GM13977 (cell line): ENCODE measurements around the gene CFAP65.
A peak's percentile ranks its signal among the peaks of the same experiment; 100 is the strongest.

Experiments
- DNase-seq: peaks from one replicate; pipeline ENCODE4 v3.0.0; 2012; ENCODE audit warnings: low spot score
- CTCF ChIP-seq: IDR thresholded peaks from 2 replicates; pipeline ENCODE4 v1.5.1; 2012; ENCODE audit warnings: mild to moderate bottlenecking, control low read depth; ENCODE audit not compliant: insufficient read depth; ENCODE audit errors: extremely low read depth, missing control alignments
- in situ Hi-C: fragments of 300-500 bp; cut with MboI; formaldehyde crosslinking; loops from one replicate; pipeline ENCODE4 v1.12.0; 2022; ENCODE audit warnings: low sequenced_read_pairs, low pct_unique_long_range_greater_than_20kb, mixed read lengths, inconsistent platforms; ENCODE audit not compliant: unreplicated experiment

Gene CFAP65

GRCh38 chr2:218993345-218994315 lies 47.7 kb downstream of the CFAP65 start, which contains the start of gene CRYBA2:
Gene CRYBA2, minus strand, starts transcription at chr2:218993422. Its CDS starts 246 bp downstream, at chr2:218993176.
- TF ChIP-seq CTCF = no peak
- in situ Hi-C loops = no loop called here
- peak; percentile 40 for DNase-seq

GRCh38 chr2:218992703-218993344 lies 48.5 kb downstream of the CFAP65 start:
- no peak for TF ChIP-seq CTCF
- peak; percentile 35 for DNase-seq
- in situ Hi-C loops = no loop called here

- in situ Hi-C loops = no loop called here
- no peak for TF ChIP-seq CTCF
- peak; percentile 11 for DNase-seq
Observed at GRCh38 chr2:218992196-218992595, 49.1 kb downstream of the CFAP65 start.

GRCh38 chr2:218991674-218992168 lies 49.6 kb downstream of the CFAP65 start:
- peak; percentile 30 for DNase-seq
- TF ChIP-seq CTCF = no peak
- in situ Hi-C loops = no loop called here

- in situ Hi-C loops = no loop called here
- TF ChIP-seq CTCF = no peak
- DNase-seq = peak; percentile 15
Observed at GRCh38 chr2:218990612-218991011, 50.7 kb downstream of the CFAP65 start.

- in situ Hi-C loops = no loop called here
- DNase-seq = peak; percentile 5
- no peak for TF ChIP-seq CTCF
Observed at GRCh38 chr2:218990052-218990451, 51.3 kb downstream of the CFAP65 start.
